WTC11 (cell line): ENCODE results near the gene HDAC8.

Experiments
- CTCF ChIP-seq: fragments of 200-600 bp; IDR thresholded peaks from 2 replicates; pipeline ENCODE4 v1.8.0; 2022; ENCODE audit warnings: antibody characterized with exemption
- E2F5 ChIP-seq: sonication (generic); formaldehyde crosslinking; IDR thresholded peaks from 2 replicates; pipeline ENCODE4 v1.8.1; 2022; ENCODE audit warnings: mild to moderate bottlenecking, moderate library complexity, missing genetic modification reagents
- ETV6 ChIP-seq: sonication (generic); formaldehyde crosslinking; IDR thresholded peaks from 2 replicates; pipeline ENCODE4 v1.8.1; 2022; ENCODE audit warnings: mild to moderate bottlenecking, missing genetic modification reagents
- TEAD4 ChIP-seq: sonication (generic); formaldehyde crosslinking; IDR thresholded peaks from 2 replicates; pipeline ENCODE4 v1.8.0; 2022; ENCODE audit warnings: mild to moderate bottlenecking, missing genetic modification reagents
- USF2 ChIP-seq: sonication (generic); formaldehyde crosslinking; IDR thresholded peaks from 2 replicates; pipeline ENCODE4 v1.8.1; 2023; ENCODE audit warnings: mild to moderate bottlenecking, missing genetic modification reagents, moderate library complexity
- ZBTB21 ChIP-seq: sonication (generic); formaldehyde crosslinking; IDR thresholded peaks from 2 replicates; pipeline ENCODE4 v1.8.1; 2023; ENCODE audit warnings: mild to moderate bottlenecking, missing genetic modification reagents, borderline replicate concordance
- ZNF416 ChIP-seq: fragments of 250-450 bp; sonication (Bioruptor Pico); IDR thresholded peaks from 2 replicates; pipeline ENCODE4 v1.9.0; 2021; ENCODE audit warnings: mild to moderate bottlenecking, inconsistent platforms

- no peak for TF ChIP-seq CTCF
- no peak for TF ChIP-seq ZNF416
- no peak for TF ChIP-seq ETV6 (CRISPR knock-in tag)
- no peak for TF ChIP-seq TEAD4 (CRISPR knock-in tag)
- no peak for TF ChIP-seq USF2
- TF ChIP-seq E2F5: no peak
- TF ChIP-seq ZBTB21: no peak
Measured at GRCh38 chrX:72304877-72305276, 267.8 kb downstream of the HDAC8 start.
